ENCODE results near the gene HEATR9. TPM values are rescaled to one million over a fixed set of nuclear protein-coding genes. Genes with fewer than 3 reads are reported as not detected.
"Not testable (repeated sequence)": the region's sequence is repeated elsewhere in the genome, so short reads cannot be mapped to it uniquely, and the experiment has no call there.

The HEATR9 gene
- total and polyA plus RNA-seq, 5 donors: not detected

GRCh38 chr17:35906191-35906925 lies 37.7 kb upstream of the HEATR9 start:
- ATAC-seq (no peak), DNase-seq (peak in 1 of 3 donors; percentile 24)
- no peaks in the 10 kb centered on the region for H3K9me3 ChIP-seq (ENCODE audit: control insufficient read depth, low read length)
- 80% methylated on average over 5 of the region's 5 CpGs for WGBS
- no peak overlapping the region for H3K27ac ChIP-seq (ENCODE audit: low read length)
- no peak overlapping the region for H3K4me3 ChIP-seq (ENCODE audit: low read length)
- intact Hi-C loops (cut with DNase I): no loop called here
- no peaks in the 10 kb centered on the region for H3K4me1 ChIP-seq (ENCODE audit: control insufficient read depth, insufficient read depth, low read length)
- H3K27me3 ChIP-seq (ENCODE audit: control insufficient read depth, insufficient read depth): no peaks in the 10 kb centered on the region

- no peaks in the 10 kb centered on the region for H3K4me1 ChIP-seq (ENCODE audit: control insufficient read depth, insufficient read depth, low read length)
- H3K9me3 ChIP-seq (ENCODE audit: control insufficient read depth, low read length): no peaks in the 10 kb centered on the region
- H3K4me3 ChIP-seq (ENCODE audit: low read length): no peak overlapping the region
- no peak overlapping the region for H3K27ac ChIP-seq (ENCODE audit: low read length)
- intact Hi-C loops (cut with DNase I): no loop called here
- ATAC-seq (no peak), DNase-seq (no peak)
- 93% methylated on average over 5 of the region's 5 CpGs for WGBS
- no peaks in the 10 kb centered on the region for H3K27me3 ChIP-seq (ENCODE audit: control insufficient read depth, insufficient read depth)
Observed at GRCh38 chr17:35903451-35903850, 34.8 kb upstream of the HEATR9 start.

DNA sequence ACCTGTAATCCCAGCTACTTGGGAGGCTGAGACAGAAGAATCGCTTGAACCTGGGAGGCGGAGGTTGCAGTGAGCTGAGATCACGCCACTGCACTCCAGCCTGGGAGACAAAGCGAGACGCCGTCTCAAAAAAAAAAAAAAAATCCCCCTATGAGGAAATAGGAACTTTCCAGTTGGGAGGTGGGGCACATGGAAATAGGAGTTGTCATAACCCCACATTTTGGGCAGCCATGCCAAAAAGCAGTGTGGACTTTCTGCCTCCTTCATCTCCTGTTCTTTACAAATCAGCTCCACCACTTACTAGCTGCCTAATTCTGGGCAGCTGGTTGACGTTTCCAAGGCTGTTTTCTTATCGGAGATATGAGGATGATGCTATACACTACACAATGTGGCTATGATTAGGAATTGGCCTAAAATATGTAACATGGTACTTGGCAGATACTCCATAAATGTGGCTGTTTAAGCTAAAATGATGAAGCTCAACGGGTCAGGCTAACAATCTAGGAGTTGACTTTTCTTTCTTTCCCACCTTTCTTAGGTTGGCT lies 33.0 kb upstream of the HEATR9 start:
- H3K27ac ChIP-seq (ENCODE audit: low read length): no peak overlapping the region
- no peak for ATAC-seq
- 80% methylated on average over 9 of the region's 9 CpGs for WGBS

GRCh38 chr17:35900708-35901480 lies 32.2 kb upstream of the HEATR9 start:
- H3K27me3 ChIP-seq (ENCODE audit: control insufficient read depth, insufficient read depth): no peaks in the 10 kb centered on the region
- intact Hi-C loops (cut with DNase I): no loop called here
- WGBS: 45% methylated on average over 11 of the region's 11 CpGs
- H3K27ac ChIP-seq (ENCODE audit: low read length): no peak overlapping the region
- H3K4me1 ChIP-seq (ENCODE audit: control insufficient read depth, insufficient read depth, low read length): no peaks in the 10 kb centered on the region
- ATAC-seq (no peak), DNase-seq (no peak)
- no peak overlapping the region for H3K4me3 ChIP-seq (ENCODE audit: low read length)
- H3K9me3 ChIP-seq (ENCODE audit: control insufficient read depth, low read length): no peaks in the 10 kb centered on the region

More for the DNA sequence above, 33.0 kb upstream of the HEATR9 start:
- no peaks in the 10 kb centered on the region for H3K27me3 ChIP-seq (ENCODE audit: control insufficient read depth, insufficient read depth)
- DNase-seq: no peak
- H3K9me3 ChIP-seq (ENCODE audit: control insufficient read depth, low read length): no peaks in the 10 kb centered on the region
- H3K4me1 ChIP-seq (ENCODE audit: control insufficient read depth, insufficient read depth, low read length): no peaks in the 10 kb centered on the region
- H3K4me3 ChIP-seq (ENCODE audit: low read length): no peak overlapping the region
- intact Hi-C loops (cut with DNase I): no loop called here

- no peaks in the 10 kb centered on the region for H3K27me3 ChIP-seq (ENCODE audit: control insufficient read depth, insufficient read depth)
- ATAC-seq (no peak), DNase-seq (no peak)
- intact Hi-C loops (cut with DNase I): no loop called here
- WGBS: 74% methylated on average over 5 of the region's 5 CpGs
- no peak overlapping the region for H3K4me3 ChIP-seq (ENCODE audit: low read length)
- H3K27ac ChIP-seq (ENCODE audit: low read length): no peak overlapping the region
- H3K9me3 ChIP-seq (ENCODE audit: control insufficient read depth, low read length): no peaks in the 10 kb centered on the region
- no peaks in the 10 kb centered on the region for H3K4me1 ChIP-seq (ENCODE audit: control insufficient read depth, insufficient read depth, low read length)
Observed at GRCh38 chr17:35900280-35900679, 31.6 kb upstream of the HEATR9 start.

DNA sequence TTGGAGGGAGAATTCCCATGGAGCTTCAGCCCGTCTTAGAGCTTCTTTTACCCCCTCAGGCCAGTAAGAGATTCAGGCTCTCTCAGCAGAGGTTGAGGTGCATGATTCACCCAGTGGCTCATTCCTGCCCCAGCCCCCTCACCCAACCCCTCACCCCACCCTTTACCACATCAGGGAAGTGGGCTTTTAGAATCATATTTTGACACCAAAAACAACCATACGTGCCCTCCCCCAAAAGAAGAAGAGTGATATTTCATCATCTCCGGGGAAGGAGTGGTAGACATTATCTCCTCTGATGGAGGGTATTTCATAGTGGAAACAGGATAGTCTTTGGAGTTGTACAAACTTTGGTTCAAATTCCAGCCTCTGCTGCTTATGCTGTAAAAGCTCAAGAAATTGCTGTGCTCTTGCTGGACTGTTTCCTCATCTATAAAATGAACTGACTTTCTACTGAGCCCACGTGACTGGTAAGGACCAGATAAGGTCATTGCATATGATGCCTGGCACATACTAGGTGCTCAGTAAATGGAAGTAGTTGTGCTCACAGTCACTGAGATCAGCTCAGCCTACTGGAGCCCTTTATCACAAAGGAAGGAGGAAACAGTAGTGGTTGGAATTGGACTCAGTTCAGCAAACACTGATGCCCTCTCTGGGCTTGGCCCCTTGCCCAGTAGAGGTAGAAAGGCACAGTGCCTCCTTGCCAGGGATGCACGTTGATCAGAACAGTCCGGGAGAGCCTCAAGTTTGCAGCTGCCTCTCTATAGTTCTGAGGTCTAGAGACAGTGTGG lies 29.8 kb upstream of the HEATR9 start:
- H3K27ac ChIP-seq (ENCODE audit: low read length): no peak overlapping the region
- no peaks in the 10 kb centered on the region for H3K27me3 ChIP-seq (ENCODE audit: control insufficient read depth, insufficient read depth)
- 58% methylated on average over 6 of the region's 6 CpGs for WGBS
- H3K4me3 ChIP-seq (ENCODE audit: low read length): no peak overlapping the region
- intact Hi-C loops (cut with DNase I): no loop called here
- DNase-seq (no peak), ATAC-seq (peak in 1 of 2 donors; percentile 40)
- H3K4me1 ChIP-seq (ENCODE audit: control insufficient read depth, insufficient read depth, low read length): no peaks in the 10 kb centered on the region
- H3K9me3 ChIP-seq (ENCODE audit: control insufficient read depth, low read length): no peaks in the 10 kb centered on the region

- DNase-seq; H3K4me3 ChIP-seq (ENCODE audit: low read length); intact Hi-C loops (cut with DNase I); H3K4me1 ChIP-seq (ENCODE audit: control insufficient read depth, insufficient read depth, low read length); H3K9me3 ChIP-seq (ENCODE audit: control insufficient read depth, low read length); H3K27ac ChIP-seq (ENCODE audit: low read length); H3K27me3 ChIP-seq (ENCODE audit: control insufficient read depth, insufficient read depth); ATAC-seq: not testable (repeated sequence)
- WGBS: 96% methylated on average over 7 of the region's 7 CpGs
Observed at GRCh38 chr17:35897772-35898171, 29.1 kb upstream of the HEATR9 start.

- intact Hi-C loops (cut with DNase I): no loop called here
- 68% methylated on average over 14 of the region's 14 CpGs for WGBS
- H3K27ac ChIP-seq (ENCODE audit: low read length): no peak overlapping the region
- no peaks in the 10 kb centered on the region for H3K27me3 ChIP-seq (ENCODE audit: control insufficient read depth, insufficient read depth)
- no peaks in the 10 kb centered on the region for H3K4me1 ChIP-seq (ENCODE audit: control insufficient read depth, insufficient read depth, low read length)
- DNase-seq (no peak), ATAC-seq (no peak)
- no peak overlapping the region for H3K4me3 ChIP-seq (ENCODE audit: low read length)
- H3K9me3 ChIP-seq (ENCODE audit: control insufficient read depth, low read length): no peaks in the 10 kb centered on the region
Observed at GRCh38 chr17:35895636-35896587, 27.2 kb upstream of the HEATR9 start.

GRCh38 chr17:35894206-35894605 lies 25.5 kb upstream of the HEATR9 start:
- WGBS: 96% methylated on average over 7 of the region's 7 CpGs
- intact Hi-C loops (cut with DNase I): no loop called here
- H3K9me3 ChIP-seq (ENCODE audit: control insufficient read depth, low read length): no peaks in the 10 kb centered on the region
- H3K27ac ChIP-seq (ENCODE audit: low read length): no peak overlapping the region
- no peaks in the 10 kb centered on the region for H3K27me3 ChIP-seq (ENCODE audit: control insufficient read depth, insufficient read depth)
- ATAC-seq (no peak), DNase-seq (no peak)
- H3K4me1 ChIP-seq (ENCODE audit: control insufficient read depth, insufficient read depth, low read length): no peaks in the 10 kb centered on the region
- H3K4me3 ChIP-seq (ENCODE audit: low read length): no peak overlapping the region

GRCh38 chr17:35893751-35894150 lies 25.1 kb upstream of the HEATR9 start:
- Histone ChIP-seq H3K27ac (ENCODE audit: low read length) (no peak overlapping the region), H3K9me3 (ENCODE audit: control insufficient read depth, low read length) (no peaks in the 10 kb centered on the region), H3K4me3 (ENCODE audit: low read length) (no peak overlapping the region), H3K4me1 (ENCODE audit: control insufficient read depth, insufficient read depth, low read length) (no peaks in the 10 kb centered on the region), H3K27me3 (ENCODE audit: control insufficient read depth, insufficient read depth) (no peaks in the 10 kb centered on the region)
- WGBS: 96% methylated on average over 4 of the region's 4 CpGs
- intact Hi-C loops (cut with DNase I): no loop called here
- ATAC-seq: no peak
- no peak for DNase-seq
